IPS-15b (cell line): ENCODE data around the gene FREM1.

ENCODE experiments used
- H3K27me3 ChIP-seq: one replicate; pipeline ENCODE4 v1.6.1; 2013; ENCODE audit warnings: low read length; ENCODE audit not compliant: control insufficient read depth, insufficient read depth
- H3K36me3 ChIP-seq: one replicate; pipeline ENCODE4 v1.6.1; 2013; ENCODE audit warnings: low read length; ENCODE audit not compliant: control insufficient read depth, insufficient read depth
- H3K4me1 ChIP-seq: one replicate; pipeline ENCODE4 v1.6.1; 2013; ENCODE audit warnings: mild to moderate bottlenecking, low read length; ENCODE audit not compliant: control insufficient read depth, insufficient read depth
- H3K4me3 ChIP-seq: one replicate; pipeline ENCODE4 v1.5.1; 2013; ENCODE audit warnings: low read depth, low read length
- H3K9ac ChIP-seq: one replicate; pipeline ENCODE4 v1.6.1; 2013; ENCODE audit warnings: low read depth, mild to moderate bottlenecking, low read length
- H3K9me3 ChIP-seq: one replicate; pipeline ENCODE4 v1.6.1; 2013; ENCODE audit warnings: mild to moderate bottlenecking, low read length; ENCODE audit not compliant: control insufficient read depth, insufficient read depth

FREM1 gene, protein sequence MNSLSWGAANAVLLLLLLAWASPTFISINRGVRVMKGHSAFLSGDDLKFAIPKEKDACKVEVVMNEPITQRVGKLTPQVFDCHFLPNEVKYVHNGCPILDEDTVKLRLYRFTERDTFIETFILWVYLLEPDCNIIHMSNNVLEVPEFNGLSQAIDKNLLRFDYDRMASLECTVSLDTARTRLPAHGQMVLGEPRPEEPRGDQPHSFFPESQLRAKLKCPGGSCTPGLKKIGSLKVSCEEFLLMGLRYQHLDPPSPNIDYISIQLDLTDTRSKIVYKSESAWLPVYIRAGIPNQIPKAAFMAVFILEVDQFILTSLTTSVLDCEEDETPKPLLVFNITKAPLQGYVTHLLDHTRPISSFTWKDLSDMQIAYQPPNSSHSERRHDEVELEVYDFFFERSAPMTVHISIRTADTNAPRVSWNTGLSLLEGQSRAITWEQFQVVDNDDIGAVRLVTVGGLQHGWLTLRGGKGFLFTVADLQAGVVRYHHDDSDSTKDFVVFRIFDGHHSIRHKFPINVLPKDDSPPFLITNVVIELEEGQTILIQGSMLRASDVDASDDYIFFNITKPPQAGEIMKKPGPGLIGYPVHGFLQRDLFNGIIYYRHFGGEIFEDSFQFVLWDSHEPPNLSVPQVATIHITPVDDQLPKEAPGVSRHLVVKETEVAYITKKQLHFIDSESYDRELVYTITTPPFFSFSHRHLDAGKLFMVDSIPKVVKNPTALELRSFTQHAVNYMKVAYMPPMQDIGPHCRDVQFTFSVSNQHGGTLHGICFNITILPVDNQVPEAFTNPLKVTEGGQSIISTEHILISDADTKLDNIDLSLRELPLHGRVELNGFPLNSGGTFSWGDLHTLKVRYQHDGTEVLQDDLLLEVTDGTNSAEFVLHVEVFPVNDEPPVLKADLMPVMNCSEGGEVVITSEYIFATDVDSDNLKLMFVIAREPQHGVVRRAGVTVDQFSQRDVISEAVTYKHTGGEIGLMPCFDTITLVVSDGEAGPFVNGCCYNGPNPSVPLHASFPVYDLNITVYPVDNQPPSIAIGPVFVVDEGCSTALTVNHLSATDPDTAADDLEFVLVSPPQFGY (N-terminal part only)

GRCh38 chr9:14909961-14910805 lies at the start of gene FREM1:
TSS of gene FREM1 (minus strand) at chr9:14910428. CDS start at chr9:14868977, 41,451 bp downstream.
- H3K9ac ChIP-seq = no peak within 1 kb of the TSS
- peaks cover 30% of the 10 kb centered on the region for H3K4me1 ChIP-seq
- no peaks in the 10 kb centered on the region for H3K9me3 ChIP-seq
- H3K27me3 ChIP-seq = no peaks in the 10 kb centered on the region
- H3K4me3 ChIP-seq = peak within 1 kb of the TSS; percentile 5
- H3K36me3 ChIP-seq = no peaks in the 10 kb centered on the region

GRCh38 chr9:14958989-14959388 lies 48.8 kb upstream of the FREM1 start:
- H3K9me3 ChIP-seq = no peaks in the 10 kb centered on the region
- no peak overlapping the region for H3K9ac ChIP-seq
- no peaks in the 10 kb centered on the region for H3K36me3 ChIP-seq
- H3K4me3 ChIP-seq = no peak overlapping the region
- H3K27me3 ChIP-seq = no peaks in the 10 kb centered on the region
- H3K4me1 ChIP-seq = no peaks in the 10 kb centered on the region

DNA sequence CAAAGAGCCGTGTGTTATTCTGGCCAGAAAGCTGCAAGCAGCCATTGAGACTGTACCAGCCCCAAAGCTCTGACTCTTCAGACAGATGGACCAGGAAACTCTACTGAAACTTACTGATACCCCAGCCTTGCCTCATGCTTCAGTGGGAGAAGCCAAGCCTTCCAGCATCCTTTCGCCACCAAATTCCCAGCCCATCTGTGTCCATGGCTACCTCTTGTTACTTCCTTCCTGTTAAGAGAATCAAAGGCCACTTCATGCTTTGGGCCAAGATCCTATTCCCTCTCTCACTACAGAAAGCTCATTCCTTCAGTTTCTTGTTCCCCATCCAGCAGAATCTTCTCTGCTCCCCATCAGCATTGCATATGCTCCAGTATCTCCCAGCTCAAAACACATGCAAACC lies 46.9 kb upstream of the FREM1 start:
- no peaks in the 10 kb centered on the region for H3K9me3 ChIP-seq
- no peaks in the 10 kb centered on the region for H3K27me3 ChIP-seq
- H3K4me3 ChIP-seq = no peak overlapping the region
- H3K9ac ChIP-seq = no peak overlapping the region
- H3K36me3 ChIP-seq = no peaks in the 10 kb centered on the region
- no peaks in the 10 kb centered on the region for H3K4me1 ChIP-seq

- no peaks in the 10 kb centered on the region for H3K9me3 ChIP-seq
- H3K4me1 ChIP-seq = no peaks in the 10 kb centered on the region
- H3K9ac ChIP-seq = no peak overlapping the region
- H3K27me3 ChIP-seq = no peaks in the 10 kb centered on the region
- no peak overlapping the region for H3K4me3 ChIP-seq
- no peaks in the 10 kb centered on the region for H3K36me3 ChIP-seq
Observed at GRCh38 chr9:14956208-14956607, 46.0 kb upstream of the FREM1 start.

DNA sequence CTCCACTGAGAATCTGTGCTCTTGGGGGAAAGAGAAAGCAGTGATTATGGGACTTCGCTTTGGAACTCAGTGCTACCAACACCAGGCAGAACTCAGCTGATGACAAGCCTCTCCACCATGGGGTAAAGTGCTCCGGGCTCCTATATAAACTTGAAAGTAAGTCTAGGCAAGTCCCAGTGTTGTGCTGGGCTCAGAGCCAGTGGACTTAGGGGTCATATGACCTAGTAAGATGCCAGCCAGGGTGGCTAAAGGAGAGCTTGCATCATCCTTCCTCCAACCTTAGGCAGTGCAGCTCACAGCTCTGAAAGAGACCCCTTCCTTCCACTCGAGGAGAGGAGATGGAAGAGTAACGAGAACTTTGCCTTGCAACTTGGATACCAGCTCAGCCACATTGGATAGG lies 35.1 kb upstream of the FREM1 start:
- no peaks in the 10 kb centered on the region for H3K4me1 ChIP-seq
- H3K27me3 ChIP-seq = no peaks in the 10 kb centered on the region
- H3K9me3 ChIP-seq = no peaks in the 10 kb centered on the region
- H3K36me3 ChIP-seq = no peaks in the 10 kb centered on the region
- H3K9ac ChIP-seq = no peak overlapping the region
- no peak overlapping the region for H3K4me3 ChIP-seq

- Histone ChIP-seq H3K4me3 (no peak overlapping the region), H3K27me3 (no peaks in the 10 kb centered on the region), H3K9me3 (no peaks in the 10 kb centered on the region), H3K4me1 (no peaks in the 10 kb centered on the region), H3K9ac (no peak overlapping the region), H3K36me3 (no peaks in the 10 kb centered on the region)
Observed at GRCh38 chr9:14941501-14942405, 31.5 kb upstream of the FREM1 start.

DNA sequence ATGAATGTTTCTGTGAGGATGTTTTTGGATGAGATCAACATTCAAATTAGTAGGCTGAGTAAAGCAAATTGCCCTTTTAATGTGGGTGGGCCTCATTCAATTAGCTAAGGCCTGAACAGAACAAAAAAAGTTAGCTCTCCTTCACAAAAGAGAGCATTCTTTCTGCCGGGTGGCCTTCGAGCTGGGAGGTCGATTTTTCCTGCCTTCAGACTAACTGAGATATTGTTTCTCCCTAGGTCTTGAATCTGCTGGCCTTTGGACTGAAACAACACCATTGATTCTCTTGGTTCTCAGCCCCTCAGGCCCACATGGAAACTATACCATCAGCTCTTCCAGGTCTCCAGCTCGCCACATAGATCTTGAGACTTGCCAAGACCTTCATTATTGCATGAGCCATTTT lies 29.1 kb upstream of the FREM1 start:
- H3K36me3 ChIP-seq = no peaks in the 10 kb centered on the region
- peaks cover 7% of the 10 kb centered on the region for H3K4me1 ChIP-seq
- no peak overlapping the region for H3K4me3 ChIP-seq
- no peaks in the 10 kb centered on the region for H3K9me3 ChIP-seq
- no peak overlapping the region for H3K9ac ChIP-seq
- no peaks in the 10 kb centered on the region for H3K27me3 ChIP-seq

DNA sequence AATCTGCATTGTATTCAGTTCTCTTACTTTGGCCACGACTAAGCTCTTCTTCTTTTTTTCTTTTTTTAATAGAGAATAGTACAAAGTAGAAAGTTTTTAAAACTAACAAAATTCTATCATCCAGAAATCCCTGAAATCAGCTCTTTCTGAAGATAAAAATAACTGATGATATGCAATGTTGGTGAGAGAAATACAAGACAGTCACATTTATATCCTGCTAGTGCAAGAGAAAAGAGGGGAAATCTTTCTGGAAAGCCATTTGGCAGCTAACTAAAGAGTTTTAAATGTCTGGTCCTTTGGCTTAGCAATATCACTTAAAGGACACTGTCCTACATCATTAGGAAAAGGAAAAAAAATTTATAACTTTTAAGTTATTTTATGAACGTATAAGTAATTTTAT lies 27.0 kb upstream of the FREM1 start:
- Histone ChIP-seq H3K36me3 (no peaks in the 10 kb centered on the region), H3K4me3 (no peak overlapping the region), H3K27me3 (no peaks in the 10 kb centered on the region), H3K9me3 (no peaks in the 10 kb centered on the region), H3K9ac (no peak overlapping the region), H3K4me1 (peaks cover 7% of the 10 kb centered on the region)

GRCh38 chr9:14936491-14936890 lies 26.3 kb upstream of the FREM1 start:
- Histone ChIP-seq H3K36me3 (no peaks in the 10 kb centered on the region), H3K27me3 (no peaks in the 10 kb centered on the region), H3K4me3 (no peak overlapping the region), H3K4me1 (peaks cover 7% of the 10 kb centered on the region), H3K9me3 (no peaks in the 10 kb centered on the region), H3K9ac (no peak overlapping the region)

- peaks cover 7% of the 10 kb centered on the region for H3K4me1 ChIP-seq
- H3K9ac ChIP-seq = no peak overlapping the region
- H3K4me3 ChIP-seq = no peak overlapping the region
- no peaks in the 10 kb centered on the region for H3K9me3 ChIP-seq
- H3K27me3 ChIP-seq = no peaks in the 10 kb centered on the region
- no peaks in the 10 kb centered on the region for H3K36me3 ChIP-seq
Observed at GRCh38 chr9:14935964-14936363, 25.7 kb upstream of the FREM1 start.
